Measurements from ENCODE around the gene MAN1A1. TPM values are rescaled to one million over a fixed set of nuclear protein-coding genes. Genes with fewer than 3 reads are reported as not detected.

Gene MAN1A1
- total and polyA plus RNA-seq, 2 experiments from 2014 or later: 117 to 245 TPM

GRCh38 chr6:119323931-119324330 lies 25.6 kb downstream of the MAN1A1 start:
- Histone ChIP-seq H3K27ac (peak overlapping the region; percentile 7), H3K4me2 (no peak overlapping the region), H3K9me3 (ENCODE audit: low read depth) (no peaks in the 10 kb centered on the region), H3K4me1 (ENCODE audit: insufficient read depth) (peaks cover 18% of the 10 kb centered on the region), H3K27me3 (no peaks in the 10 kb centered on the region), H3K4me3 (no peak overlapping the region), H4K20me1 (ENCODE audit: insufficient read depth, poor library complexity, severe bottlenecking) (peaks cover 27% of the 10 kb centered on the region), H3K9me2 (replicated peaks; ENCODE audit: insufficient read depth) (no peaks in the 10 kb centered on the region), H2AFZ (no peak overlapping the region), H3K79me2 (peaks cover 97% of the 10 kb centered on the region), H3K36me3 (replicated peaks; ENCODE audit: insufficient read depth, low read depth) (no peaks in the 10 kb centered on the region)
- TF ChIP-seq EZH2phosphoT487 (IDR thresholded peaks at IDR 0.05; ENCODE audit: low read depth, severe bottlenecking, unreplicated experiment): no peak
- no peak for DNase-seq (ENCODE audit: low spot score)
- WGBS (ENCODE audit: low lambda C conversion rate, missing lambda C conversion rate): 72% methylated on average over 1 of the region's 1 CpG

GRCh38 chr6:119323478-119323877 lies 26.1 kb downstream of the MAN1A1 start:
- Histone ChIP-seq H3K27ac (no peak overlapping the region), H3K4me3 (no peak overlapping the region), H4K20me1 (ENCODE audit: insufficient read depth, poor library complexity, severe bottlenecking) (peaks cover 26% of the 10 kb centered on the region), H3K36me3 (replicated peaks; ENCODE audit: insufficient read depth, low read depth) (no peaks in the 10 kb centered on the region), H2AFZ (no peak overlapping the region), H3K9me3 (ENCODE audit: low read depth) (no peaks in the 10 kb centered on the region), H3K4me2 (no peak overlapping the region), H3K4me1 (ENCODE audit: insufficient read depth) (peaks cover 18% of the 10 kb centered on the region), H3K9me2 (replicated peaks; ENCODE audit: insufficient read depth) (no peaks in the 10 kb centered on the region), H3K27me3 (no peaks in the 10 kb centered on the region), H3K79me2 (peaks cover 97% of the 10 kb centered on the region)
- no peak for TF ChIP-seq EZH2phosphoT487 (IDR thresholded peaks at IDR 0.05; ENCODE audit: low read depth, severe bottlenecking, unreplicated experiment)
- TF ChIP-seq EZH2 (IDR thresholded peaks at IDR 0.05; ENCODE audit: borderline replicate concordance): no peak
- TF ChIP-seq, protein P1, sequence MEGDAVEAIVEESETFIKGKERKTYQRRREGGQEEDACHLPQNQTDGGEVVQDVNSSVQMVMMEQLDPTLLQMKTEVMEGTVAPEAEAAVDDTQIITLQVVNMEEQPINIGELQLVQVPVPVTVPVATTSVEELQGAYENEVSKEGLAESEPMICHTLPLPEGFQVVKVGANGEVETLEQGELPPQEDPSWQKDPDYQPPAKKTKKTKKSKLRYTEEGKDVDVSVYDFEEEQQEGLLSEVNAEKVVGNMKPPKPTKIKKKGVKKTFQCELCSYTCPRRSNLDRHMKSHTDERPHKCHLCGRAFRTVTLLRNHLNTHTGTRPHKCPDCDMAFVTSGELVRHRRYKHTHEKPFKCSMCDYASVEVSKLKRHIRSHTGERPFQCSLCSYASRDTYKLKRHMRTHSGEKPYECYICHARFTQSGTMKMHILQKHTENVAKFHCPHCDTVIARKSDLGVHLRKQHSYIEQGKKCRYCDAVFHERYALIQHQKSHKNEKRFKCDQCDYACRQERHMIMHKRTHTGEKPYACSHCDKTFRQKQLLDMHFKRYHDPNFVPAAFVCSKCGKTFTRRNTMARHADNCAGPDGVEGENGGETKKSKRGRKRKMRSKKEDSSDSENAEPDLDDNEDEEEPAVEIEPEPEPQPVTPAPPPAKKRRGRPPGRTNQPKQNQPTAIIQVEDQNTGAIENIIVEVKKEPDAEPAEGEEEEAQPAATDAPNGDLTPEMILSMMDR (IDR thresholded peaks at IDR 0.05; ENCODE audit: poor library complexity): no peak
- WGBS (ENCODE audit: low lambda C conversion rate, missing lambda C conversion rate): 92% methylated on average over 2 of the region's 2 CpGs
- DNase-seq (ENCODE audit: low spot score): no peak

- no peak for DNase-seq (ENCODE audit: low spot score)
- H3K79me2 ChIP-seq: peaks cover 97% of the 10 kb centered on the region
- no peaks in the 10 kb centered on the region for H3K9me2 ChIP-seq (replicated peaks; ENCODE audit: insufficient read depth)
- H3K4me1 ChIP-seq (ENCODE audit: insufficient read depth): peaks cover 18% of the 10 kb centered on the region
- H3K36me3 ChIP-seq (replicated peaks; ENCODE audit: insufficient read depth, low read depth): peaks cover 3% of the 10 kb centered on the region
- H3K4me2 ChIP-seq: no peak overlapping the region
- no peak overlapping the region for H2AFZ ChIP-seq
- TF ChIP-seq EZH2 (IDR thresholded peaks at IDR 0.05; ENCODE audit: borderline replicate concordance) (no peak), EZH2phosphoT487 (IDR thresholded peaks at IDR 0.05; ENCODE audit: low read depth, severe bottlenecking, unreplicated experiment) (no peak)
- TF ChIP-seq, protein P1 (IDR thresholded peaks at IDR 0.05; ENCODE audit: poor library complexity): no peak
- 83% methylated on average over 5 of the region's 5 CpGs for WGBS (ENCODE audit: low lambda C conversion rate, missing lambda C conversion rate)
- peaks cover 22% of the 10 kb centered on the region for H4K20me1 ChIP-seq (ENCODE audit: insufficient read depth, poor library complexity, severe bottlenecking)
- H3K27ac ChIP-seq: no peak overlapping the region
- no peak overlapping the region for H3K4me3 ChIP-seq
- no peaks in the 10 kb centered on the region for H3K27me3 ChIP-seq
- H3K9me3 ChIP-seq (ENCODE audit: low read depth): no peaks in the 10 kb centered on the region
Observed at GRCh38 chr6:119322715-119323350, 26.7 kb downstream of the MAN1A1 start.

GRCh38 chr6:119322034-119322433 lies 27.5 kb downstream of the MAN1A1 start:
- Histone ChIP-seq H3K4me1 (ENCODE audit: insufficient read depth) (peaks cover 18% of the 10 kb centered on the region), H3K79me2 (peaks cover 97% of the 10 kb centered on the region), H3K36me3 (replicated peaks; ENCODE audit: insufficient read depth, low read depth) (peaks cover 7% of the 10 kb centered on the region), H3K4me2 (no peak overlapping the region), H3K9me3 (ENCODE audit: low read depth) (no peaks in the 10 kb centered on the region), H3K27ac (no peak overlapping the region), H4K20me1 (ENCODE audit: insufficient read depth, poor library complexity, severe bottlenecking) (peaks cover 20% of the 10 kb centered on the region), H2AFZ (no peak overlapping the region), H3K27me3 (no peaks in the 10 kb centered on the region), H3K9me2 (replicated peaks; ENCODE audit: insufficient read depth) (no peaks in the 10 kb centered on the region), H3K4me3 (no peak overlapping the region)
- TF ChIP-seq EZH2phosphoT487 (IDR thresholded peaks at IDR 0.05; ENCODE audit: low read depth, severe bottlenecking, unreplicated experiment) (no peak), EZH2 (IDR thresholded peaks at IDR 0.05; ENCODE audit: borderline replicate concordance) (no peak)
- TF ChIP-seq, protein P1 (IDR thresholded peaks at IDR 0.05; ENCODE audit: poor library complexity): no peak
- 98% methylated on average over 2 of the region's 2 CpGs for WGBS (ENCODE audit: low lambda C conversion rate, missing lambda C conversion rate)
- no peak for DNase-seq (ENCODE audit: low spot score)

Data from hepatocyte (in vitro differentiated cells).